ENCODE results near the gene FLII. TPM values are rescaled to one million over a fixed set of nuclear protein-coding genes. Genes with fewer than 3 reads are reported as not detected.
"Not testable (repeated sequence)": the region's sequence is repeated elsewhere in the genome, so short reads cannot be mapped to it uniquely, and the experiment has no call there.

The FLII gene
- polyA plus RNA-seq, 1 experiment = 192 TPM

- peak overlapping the region; percentile 54 for H3K4me3 ChIP-seq (ENCODE audit: low read depth, low read length)
- DNase-seq (ENCODE audit: low read depth, low spot score) = no peak
- TF ChIP-seq CTCF (IDR thresholded peaks at IDR 0.05; ENCODE audit: low read depth, low read length) = no peak
- ChIA-PET CTCF (no interaction called here), POLR2A (interaction anchor here (0.9 to 1.0 kb wide), 2 partner anchors 11 to 41 kb away, joined by 3 read pairs; partner anchors contain the start of gene ALKBH5)
- H3K27ac ChIP-seq (ENCODE audit: low read depth, low read length) = peak overlapping the region; percentile 73
- H3K9me3 ChIP-seq (ENCODE audit: control insufficient read depth, insufficient read depth, low read length) = no peaks in the 10 kb centered on the region; the same call in 1 of the 2 replicates
- no peaks in the 10 kb centered on the region for H3K27me3 ChIP-seq (ENCODE audit: control insufficient read depth, insufficient read depth, low read length)
Observed at GRCh38 chr17:18224387-18225120, 34.0 kb downstream of the FLII start.

GRCh38 chr17:18224053-18224386, 34.5 kb downstream of the FLII start:
- DNase-seq (ENCODE audit: low read depth, low spot score) = no peak
- CTCF ChIA-PET = no interaction called here

GRCh38 chr17:18218756-18219415, 39.7 kb downstream of the FLII start:
- no peak for DNase-seq (ENCODE audit: low read depth, low spot score)
- no peak overlapping the region for H3K4me3 ChIP-seq (ENCODE audit: low read depth, low read length)
- no peak overlapping the region for H3K27ac ChIP-seq (ENCODE audit: low read depth, low read length)
- H3K27me3 ChIP-seq (ENCODE audit: control insufficient read depth, insufficient read depth, low read length) = no peaks in the 10 kb centered on the region
- TF ChIP-seq CTCF (IDR thresholded peaks at IDR 0.05; ENCODE audit: low read depth, low read length) = no peak
- CTCF ChIA-PET = interaction anchor here (0.8 to 1.5 kb wide), 2 partner anchors 8 to 25 kb away, joined by 3 read pairs; no protein-coding TSS in a partner anchor
- no peaks in the 10 kb centered on the region for H3K9me3 ChIP-seq (ENCODE audit: control insufficient read depth, insufficient read depth, low read length)
- POLR2A ChIA-PET = no interaction called here

More at GRCh38 chr17:18224053-18224386, 34.5 kb downstream of the FLII start:
- Histone ChIP-seq H3K9me3 (ENCODE audit: control insufficient read depth, insufficient read depth, low read length) (no peaks in the 10 kb centered on the region; the same call in 1 of the 2 replicates), H3K27me3 (ENCODE audit: control insufficient read depth, insufficient read depth, low read length) (no peaks in the 10 kb centered on the region), H3K27ac (ENCODE audit: low read depth, low read length) (peak overlapping the region; percentile 73), H3K4me3 (ENCODE audit: low read depth, low read length) (no peak overlapping the region)
- POLR2A ChIA-PET = interaction anchor here (0.9 to 1.0 kb wide), 2 partner anchors 12 to 40 kb away, joined by 3 read pairs; partner anchors contain the start of gene ALKBH5
- TF ChIP-seq CTCF (IDR thresholded peaks at IDR 0.05; ENCODE audit: low read depth, low read length) = no peak

GRCh38 chr17:18217412-18218015, 41.0 kb downstream of the FLII start:
- H3K4me3 ChIP-seq (ENCODE audit: low read depth, low read length) = no peak overlapping the region
- H3K9me3 ChIP-seq (ENCODE audit: control insufficient read depth, insufficient read depth, low read length) = no peaks in the 10 kb centered on the region
- H3K27me3 ChIP-seq (ENCODE audit: control insufficient read depth, insufficient read depth, low read length) = no peaks in the 10 kb centered on the region
- H3K27ac ChIP-seq (ENCODE audit: low read depth, low read length) = no peak overlapping the region
- ChIA-PET POLR2A (interaction anchor here (1.0 kb wide), 1 partner anchor 34 kb away, joined by 3 read pairs; the partner anchor contains the start of gene ALKBH5), CTCF (interaction anchor here (0.5 to 0.9 kb wide), 6 partner anchors 11 to 128 kb away, joined by 3 to 5 read pairs (median 4); no protein-coding TSS in a partner anchor)
- DNase-seq (ENCODE audit: low read depth, low spot score) = no peak
- TF ChIP-seq CTCF (IDR thresholded peaks at IDR 0.05; ENCODE audit: low read depth, low read length) = peak; percentile 96

- H3K27ac ChIP-seq (ENCODE audit: low read depth, low read length); H3K9me3 ChIP-seq (ENCODE audit: control insufficient read depth, insufficient read depth, low read length); POLR2A ChIA-PET; H3K4me3 ChIP-seq (ENCODE audit: low read depth, low read length); H3K27me3 ChIP-seq (ENCODE audit: control insufficient read depth, insufficient read depth, low read length); DNase-seq (ENCODE audit: low read depth, low spot score): not testable (repeated sequence)
- CTCF ChIA-PET = interaction anchor here (0.6 to 0.7 kb wide), 2 partner anchors 68 to 129 kb away, joined by 5 read pairs; no protein-coding TSS in a partner anchor
Observed at GRCh38 chr17:18216906-18217305, 41.6 kb downstream of the FLII start.

Measured in AG04450 (cell line).